Bronchial epithelial cell (primary cell): ENCODE measurements around the gene CCDC47. TPM values are rescaled to one million over a fixed set of nuclear protein-coding genes. Genes with fewer than 3 reads are reported as not detected.

Experiments
- DNase-seq: peaks from one replicate; pipeline ENCODE4 v3.0.0-alpha.2; 2010; ENCODE audit warnings: low read depth
- FAIRE-seq: peaks from 2 replicates; lab custom pipeline; 2011; peaks lifted over from hg19 to GRCh38; lab: Jason Lieb, UNC
- H3K27me3 ChIP-seq: 2 replicates; pipeline ENCODE4 v1.5.1; 2011; ENCODE audit warnings: low read length; ENCODE audit not compliant: control insufficient read depth, insufficient read depth
- H3K36me3 ChIP-seq: 2 replicates; pipeline ENCODE4 v1.5.1; 2011; ENCODE audit warnings: low read length; ENCODE audit not compliant: control insufficient read depth, insufficient read depth
- H3K4me3 ChIP-seq: 2 replicates; pipeline ENCODE4 v1.5.1; 2011; ENCODE audit warnings: mild to moderate bottlenecking, low read depth, low read length, control low read depth
- total RNA-seq: library from RNA; depleted of rRNA; stranded (reverse); fragments of >200 nt; gene quantifications from 2 replicates; pipeline ENCODE4 v1.2.1, GENCODE V29; 2014
- TF ChIP-seq, protein P1 (sequence below): IDR thresholded peaks from 2 replicates; pipeline ENCODE4 v1.5.1; 2011; ENCODE audit warnings: mild to moderate bottlenecking, moderate library complexity, low read length, control low read depth, inconsistent platforms; ENCODE audit not compliant: insufficient read depth, severe bottlenecking

The CCDC47 gene
- total RNA-seq, 1 donor from 2014 or later: 118 TPM

DNA sequence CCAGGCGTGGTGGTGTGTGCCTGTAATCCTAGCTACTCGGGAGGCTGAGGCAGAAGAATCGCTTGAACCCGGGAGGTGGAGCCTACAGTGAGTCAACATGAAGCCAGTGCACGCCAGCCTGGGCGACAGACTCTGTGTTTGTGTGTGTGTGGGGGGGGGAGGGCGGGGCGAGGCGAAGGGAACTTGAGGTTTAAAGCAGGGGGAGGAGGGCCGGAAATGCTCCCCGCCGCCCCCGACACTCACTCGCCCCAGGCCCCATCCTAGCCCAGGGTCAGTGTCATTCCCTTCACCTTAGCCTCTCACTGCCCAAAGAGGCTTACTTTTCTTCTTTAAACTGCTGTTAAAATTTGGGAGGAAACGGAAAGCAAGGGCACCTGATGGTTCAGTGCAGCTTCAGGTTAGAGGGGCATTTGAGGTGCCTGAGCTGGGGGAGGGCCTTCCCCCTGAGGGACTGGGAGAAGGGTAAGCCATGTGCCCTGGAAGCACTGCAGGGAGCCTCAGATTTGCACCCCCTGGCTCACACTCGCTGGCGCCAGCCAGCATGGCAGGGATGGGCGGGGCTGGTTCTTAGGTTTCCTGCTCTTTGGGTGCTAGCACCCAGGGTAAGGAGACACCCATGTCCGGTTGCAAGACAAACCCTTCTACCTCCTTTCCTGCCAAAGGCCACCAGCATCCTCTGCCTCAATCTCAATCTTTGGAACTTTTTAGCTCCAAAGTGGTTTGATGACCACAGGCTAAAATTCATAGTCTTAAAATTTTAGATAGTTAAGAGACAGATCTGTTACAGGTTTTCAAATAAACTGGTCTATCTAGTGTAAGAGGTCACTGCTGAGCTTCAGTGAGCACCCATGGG is 71.3 kb downstream of the CCDC47 start:
- FAIRE-seq (no peak), DNase-seq (no peak)
- no peak overlapping the region for H3K4me3 ChIP-seq
- H3K36me3 ChIP-seq: peaks cover 5% of the 10 kb centered on the region
- H3K27me3 ChIP-seq: no peaks in the 10 kb centered on the region
- TF ChIP-seq, protein P1, sequence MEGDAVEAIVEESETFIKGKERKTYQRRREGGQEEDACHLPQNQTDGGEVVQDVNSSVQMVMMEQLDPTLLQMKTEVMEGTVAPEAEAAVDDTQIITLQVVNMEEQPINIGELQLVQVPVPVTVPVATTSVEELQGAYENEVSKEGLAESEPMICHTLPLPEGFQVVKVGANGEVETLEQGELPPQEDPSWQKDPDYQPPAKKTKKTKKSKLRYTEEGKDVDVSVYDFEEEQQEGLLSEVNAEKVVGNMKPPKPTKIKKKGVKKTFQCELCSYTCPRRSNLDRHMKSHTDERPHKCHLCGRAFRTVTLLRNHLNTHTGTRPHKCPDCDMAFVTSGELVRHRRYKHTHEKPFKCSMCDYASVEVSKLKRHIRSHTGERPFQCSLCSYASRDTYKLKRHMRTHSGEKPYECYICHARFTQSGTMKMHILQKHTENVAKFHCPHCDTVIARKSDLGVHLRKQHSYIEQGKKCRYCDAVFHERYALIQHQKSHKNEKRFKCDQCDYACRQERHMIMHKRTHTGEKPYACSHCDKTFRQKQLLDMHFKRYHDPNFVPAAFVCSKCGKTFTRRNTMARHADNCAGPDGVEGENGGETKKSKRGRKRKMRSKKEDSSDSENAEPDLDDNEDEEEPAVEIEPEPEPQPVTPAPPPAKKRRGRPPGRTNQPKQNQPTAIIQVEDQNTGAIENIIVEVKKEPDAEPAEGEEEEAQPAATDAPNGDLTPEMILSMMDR: no peak

DNA sequence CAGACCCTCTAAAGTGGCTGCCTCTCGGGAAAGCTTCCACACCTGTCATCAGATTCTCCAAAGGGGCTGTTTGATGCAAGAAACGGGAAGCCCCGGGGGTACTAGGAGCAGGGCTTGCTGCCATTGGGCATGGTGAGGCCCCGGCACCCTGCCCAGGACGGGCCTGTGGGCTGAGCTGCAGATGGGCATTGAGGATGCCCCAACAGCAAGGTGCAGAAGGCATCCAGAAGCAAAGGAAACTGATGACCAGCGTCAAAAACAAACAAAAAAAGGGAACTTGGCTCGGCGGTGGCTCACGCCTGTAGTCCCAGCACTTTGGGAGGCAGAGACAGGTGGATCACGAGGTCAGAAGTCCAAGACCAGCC is 72.0 kb downstream of the CCDC47 start:
- H3K36me3 ChIP-seq: peaks cover 5% of the 10 kb centered on the region
- no peaks in the 10 kb centered on the region for H3K27me3 ChIP-seq
- FAIRE-seq (no peak), DNase-seq (no peak)
- TF ChIP-seq, protein P1: no peak
- H3K4me3 ChIP-seq: no peak overlapping the region

DNA sequence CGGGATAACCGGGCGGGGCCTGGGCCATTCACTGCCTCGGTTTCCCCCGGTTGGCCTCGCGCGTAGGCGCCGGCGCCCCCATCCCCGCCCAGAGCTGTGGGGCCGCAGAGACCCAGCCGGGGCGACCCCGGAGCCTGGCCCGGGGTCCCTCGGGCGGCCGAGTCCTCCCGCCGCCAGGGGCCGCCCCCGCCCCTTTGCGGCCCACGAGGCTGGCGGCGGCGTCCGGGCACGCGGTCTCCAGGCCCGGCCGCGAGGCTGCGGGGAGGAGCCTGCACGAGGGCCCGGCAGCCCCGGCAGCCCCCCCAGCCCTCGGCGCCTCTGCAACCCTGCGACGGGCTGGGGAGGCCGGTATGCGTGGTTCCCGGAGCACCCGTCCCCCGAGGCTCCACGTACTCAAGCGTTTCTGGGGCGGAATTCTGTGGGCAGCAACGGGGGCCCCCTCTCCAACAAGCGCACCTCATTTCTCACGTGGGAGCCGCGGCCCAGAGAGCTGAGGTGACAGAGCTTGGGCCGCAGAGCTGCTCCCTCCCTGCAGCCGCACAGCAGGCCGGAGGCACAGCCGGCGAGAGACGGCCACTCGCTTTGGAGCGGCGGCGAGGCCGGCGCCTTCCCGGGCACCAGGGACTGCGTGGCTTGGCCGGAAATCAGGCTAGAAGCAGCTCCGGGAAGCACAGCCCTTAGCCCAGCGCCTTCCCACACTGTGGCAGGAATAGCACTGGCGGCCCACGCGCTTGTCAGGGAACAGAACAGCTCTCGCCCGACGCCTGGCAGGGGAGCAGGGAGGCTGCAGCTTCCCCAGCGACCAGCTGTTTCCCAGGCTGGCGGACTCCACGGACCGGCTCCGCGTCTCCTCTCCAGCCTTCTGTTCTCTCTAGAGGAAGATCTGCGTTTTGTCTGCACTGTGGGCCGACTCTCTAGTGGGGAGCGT is 72.6 kb downstream of the CCDC47 start:
- no peaks in the 10 kb centered on the region for H3K27me3 ChIP-seq
- H3K36me3 ChIP-seq: peaks cover 4% of the 10 kb centered on the region
- peak overlapping the region; percentile 31 for H3K4me3 ChIP-seq
- DNase-seq (no peak), FAIRE-seq (no peak)
- TF ChIP-seq, protein P1: no peak

DNA sequence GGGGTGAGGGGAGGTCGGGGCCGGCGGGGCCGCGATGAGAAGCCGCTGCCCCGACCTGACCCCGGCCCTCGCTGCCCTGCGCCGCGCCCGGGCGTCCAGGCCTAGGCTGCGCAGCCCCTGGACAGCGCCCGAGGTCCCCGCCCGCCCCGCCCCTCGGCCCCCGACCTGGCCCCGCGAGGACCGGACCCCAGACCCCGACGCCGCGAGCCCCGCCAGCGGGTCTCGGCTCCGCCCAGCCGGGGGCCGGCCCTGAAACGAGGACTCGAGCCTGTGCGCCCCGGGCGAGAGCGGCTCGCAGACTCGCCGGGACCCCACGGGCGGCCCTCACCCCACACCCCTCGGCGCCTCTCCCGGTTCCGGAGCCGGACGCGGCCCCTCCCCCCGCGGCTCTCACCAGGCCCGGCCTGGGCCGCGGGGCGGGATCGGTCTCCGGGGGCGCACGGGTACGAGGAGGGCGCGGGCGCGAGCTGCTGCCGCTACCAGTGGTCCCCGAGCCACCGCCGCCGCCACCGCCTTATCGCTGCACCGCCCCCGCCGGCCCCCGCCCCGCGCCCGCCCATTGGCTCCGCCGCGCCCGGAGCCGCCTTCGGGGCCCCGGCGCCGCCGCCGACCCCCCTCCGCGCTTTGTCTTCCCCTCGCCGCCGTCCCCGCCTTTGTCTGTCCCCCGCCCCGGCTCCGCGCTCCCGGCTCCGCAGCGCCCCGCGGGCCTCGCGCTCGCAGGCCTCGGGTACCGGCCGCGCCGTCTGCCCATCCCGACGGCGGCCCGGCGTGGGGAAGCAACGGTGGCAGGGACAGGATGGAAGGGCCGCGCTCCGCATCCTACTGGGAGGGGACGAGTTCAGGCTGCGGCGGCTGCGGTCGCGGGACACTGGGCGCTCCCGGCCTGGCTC is 73.5 kb downstream of the CCDC47 start, which contains the start of gene LIMD2:
Gene LIMD2 (minus strand): TSS at position 488 of the 890 bp plus-strand sequence. CDS start 827 bp downstream, outside the sequence.
- Histone ChIP-seq H3K36me3 (no peaks in the 10 kb centered on the region), H3K27me3 (no peaks in the 10 kb centered on the region), H3K4me3 (peak within 1 kb of the TSS; percentile 31)
- FAIRE-seq (no peak), DNase-seq (no peak)
- TF ChIP-seq, protein P1: no peak
